Hematopoietic multipotent progenitor cell treated with erythropoietin and hydrocortisone succinate and interleukin-3 and kit ligand, for 6 days (in vitro differentiated cells): ENCODE results near the gene SKIC8.

Experiments used
- DNase-seq: peaks from one replicate; pipeline ENCODE4 v3.0.0-alpha.2; 2015

The SKIC8 gene

GRCh38 chr15:78299101-78299930 lies at the start of gene SKIC8:
Gene SKIC8, minus strand, starts transcription at chr15:78299609. Its CDS starts 3,923 bp downstream, at chr15:78295686.
- DNase-seq = peak; percentile 98

GRCh38 chr15:78347586-78348543 lies 48.5 kb upstream of the SKIC8 start:
- no peak for DNase-seq

GRCh38 chr15:78345396-78346125 lies 46.2 kb upstream of the SKIC8 start:
- no peak for DNase-seq

DNA sequence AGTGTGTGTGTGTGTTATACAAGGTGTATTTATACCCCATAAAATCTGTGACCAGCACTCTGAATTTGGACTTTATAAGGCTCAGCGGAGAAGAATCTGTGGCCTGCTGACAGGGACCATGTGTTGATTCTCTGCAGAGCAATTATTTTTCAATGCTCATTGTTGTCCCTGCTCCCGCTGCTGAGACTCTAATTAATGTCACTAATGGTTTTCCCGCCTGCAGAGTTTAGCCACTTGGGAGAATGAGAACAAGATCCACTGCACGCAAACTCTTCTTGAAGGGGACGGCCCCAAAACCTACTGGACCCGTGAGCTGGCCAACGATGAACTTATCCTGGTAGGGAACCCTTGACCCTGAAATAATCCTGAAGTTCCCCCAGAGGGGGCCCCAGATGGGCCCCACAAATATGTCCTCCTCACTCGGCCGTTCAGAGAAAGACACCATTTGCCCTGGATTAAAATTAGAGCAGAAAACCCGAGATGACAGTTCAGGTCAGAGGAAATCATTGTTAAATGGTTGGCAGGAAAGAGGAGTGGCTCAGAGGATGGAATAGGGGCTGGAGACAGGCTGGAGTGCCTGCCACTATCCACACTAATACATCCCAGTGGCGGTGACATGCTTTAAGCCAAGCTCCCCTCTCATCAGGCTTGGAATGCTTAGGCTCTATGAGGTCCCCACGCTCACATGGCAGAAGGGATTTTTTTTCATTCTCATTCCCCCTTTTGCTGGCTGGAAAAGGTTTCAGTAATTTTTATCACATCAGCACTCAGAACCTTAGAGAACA lies 44.1 kb upstream of the SKIC8 start:
- no peak for DNase-seq

DNA sequence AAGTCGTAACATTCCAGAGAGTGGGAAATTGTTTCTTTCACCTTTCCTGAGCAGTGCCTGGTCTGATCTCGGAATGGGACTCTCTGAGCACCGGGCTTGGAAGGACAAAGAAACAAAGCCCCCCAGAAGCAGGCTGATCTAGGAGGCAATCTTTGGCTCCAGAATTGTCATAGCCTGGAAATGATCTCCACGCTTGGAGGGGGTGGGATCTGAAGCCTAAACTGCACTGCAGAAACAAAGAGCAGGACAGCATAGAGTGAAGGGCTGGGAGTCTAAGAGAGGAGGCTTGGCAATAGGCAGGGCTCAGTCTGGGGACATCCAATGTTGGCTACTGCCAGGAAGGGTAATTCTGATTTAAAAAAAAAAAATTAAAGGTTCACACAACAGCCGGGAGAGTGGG lies 42.6 kb upstream of the SKIC8 start:
- DNase-seq = no peak

- peak; percentile 14 for DNase-seq
Measured at GRCh38 chr15:78341057-78341987, 41.9 kb upstream of the SKIC8 start.

- peak; percentile 9 for DNase-seq
Measured at GRCh38 chr15:78340231-78341056, 41.0 kb upstream of the SKIC8 start, which contains the start of gene CRABP1. Gene CRABP1, plus strand, starts transcription at chr15:78340353. Its CDS starts 76 bp downstream, at chr15:78340429.

DNA sequence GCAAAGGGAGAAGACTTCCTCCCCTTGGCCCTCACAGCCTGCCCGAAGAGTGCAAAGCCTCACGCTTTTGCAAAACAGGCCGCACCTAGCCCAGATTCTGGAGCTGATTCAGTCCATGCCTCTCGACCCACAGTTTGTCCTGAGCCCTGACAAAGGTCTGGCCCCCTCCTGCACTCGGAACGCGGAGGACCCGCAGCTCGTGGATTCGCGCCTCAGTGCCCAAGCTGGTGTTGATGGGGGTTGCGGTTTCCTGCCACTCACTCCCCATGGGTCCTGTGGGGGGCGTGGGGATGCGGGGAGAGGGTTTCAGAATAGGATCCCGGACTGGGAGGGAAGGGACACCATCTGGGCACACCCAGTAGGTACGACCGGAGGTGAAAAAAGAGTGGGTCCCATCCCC lies 40.1 kb upstream of the SKIC8 start:
- no peak for DNase-seq

GRCh38 chr15:78338781-78339180 lies 39.4 kb upstream of the SKIC8 start:
- no peak for DNase-seq

DNA sequence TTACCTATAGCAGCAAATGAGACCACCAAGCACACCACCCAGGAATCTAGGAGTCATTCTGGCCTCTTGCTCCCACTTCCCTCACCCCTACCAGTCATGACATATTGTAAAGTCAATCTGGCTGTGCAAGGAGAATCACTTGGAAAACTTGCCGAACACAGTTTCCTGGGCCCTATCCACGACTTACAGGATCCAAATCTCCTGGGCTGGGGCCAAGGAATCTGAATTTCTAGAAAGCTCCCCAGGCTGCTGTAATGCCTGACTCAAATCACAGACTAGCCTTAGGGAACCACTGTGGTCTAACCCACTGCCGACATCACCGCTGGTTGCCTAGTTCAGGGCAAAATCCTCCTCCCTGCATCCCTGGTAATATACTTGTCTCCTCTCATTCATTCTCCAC lies 36.6 kb upstream of the SKIC8 start:
- DNase-seq = no peak

DNA sequence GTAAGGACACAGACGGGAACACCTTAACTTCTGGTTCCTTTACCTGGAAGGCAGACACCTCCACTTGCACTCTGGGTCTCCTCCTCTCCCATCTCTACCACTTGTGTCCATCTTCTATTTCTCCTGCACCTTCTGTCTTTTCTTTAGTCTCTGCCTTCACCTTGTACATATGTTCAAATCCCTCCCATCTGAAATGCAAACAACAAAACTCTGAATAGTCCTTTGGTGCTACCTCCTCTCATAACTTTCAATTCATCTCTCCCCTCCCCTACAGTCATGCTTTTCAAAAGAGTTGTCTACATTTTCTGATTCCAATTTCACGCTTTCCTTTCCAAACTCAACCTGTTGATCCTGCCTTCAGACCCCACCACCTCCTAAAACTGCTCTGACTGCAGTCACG lies 35.4 kb upstream of the SKIC8 start:
- no peak for DNase-seq

DNA sequence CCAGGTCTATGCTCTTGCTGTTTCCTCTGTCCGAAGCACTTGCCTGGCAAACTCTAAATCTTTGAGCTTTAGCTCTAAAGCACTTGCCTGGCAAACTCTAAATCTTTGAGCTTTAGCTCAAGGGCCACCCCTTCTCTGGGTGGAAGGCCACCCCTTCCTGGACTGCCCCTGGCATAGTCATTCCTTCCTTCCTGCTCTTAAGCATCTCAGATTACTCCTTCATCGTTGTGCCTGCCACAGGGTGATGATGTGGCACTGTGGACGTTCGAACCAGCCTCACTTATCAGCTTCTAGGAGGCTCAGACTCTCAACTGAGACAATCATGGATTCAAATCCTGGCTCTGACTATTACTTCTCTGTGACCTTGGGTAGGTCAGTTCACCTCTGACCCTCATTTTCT lies 30.2 kb upstream of the SKIC8 start:
- no peak for DNase-seq

GRCh38 chr15:78327466-78327865 lies 28.1 kb upstream of the SKIC8 start:
- no peak for DNase-seq

DNA sequence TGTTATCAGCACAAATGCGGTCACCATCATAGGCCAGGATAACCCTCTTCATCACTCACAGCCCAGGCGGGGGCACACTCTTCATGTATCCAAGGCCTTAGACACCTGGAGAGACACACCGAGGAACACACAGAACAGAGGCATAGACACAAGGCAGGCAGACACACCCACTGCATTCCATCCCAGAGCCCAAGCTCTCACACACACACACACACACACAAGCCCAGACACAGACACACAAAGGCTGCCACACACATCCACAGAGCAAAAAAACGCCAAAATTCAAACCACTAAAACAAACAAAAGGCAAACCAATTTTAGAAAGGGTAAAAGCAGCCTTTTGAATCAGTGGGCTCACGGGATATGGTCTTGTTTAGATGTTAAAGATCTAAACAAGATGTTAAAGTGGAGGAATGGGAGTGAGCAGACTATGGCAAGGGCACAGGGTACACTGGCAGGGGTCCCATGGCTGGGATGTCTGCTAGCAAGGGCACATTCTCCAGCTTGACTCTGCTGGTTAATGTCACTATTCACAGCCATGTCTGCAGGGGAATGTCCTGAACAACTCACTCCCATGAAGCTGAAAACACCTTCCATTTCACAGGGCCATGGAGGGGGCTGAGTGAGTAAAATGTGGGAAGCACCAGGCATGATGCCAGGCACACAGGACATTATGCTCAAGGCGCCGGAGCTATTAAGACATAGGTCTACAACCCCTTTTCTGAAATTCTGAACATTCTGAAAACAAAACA lies 25.9 kb upstream of the SKIC8 start:
- DNase-seq = no peak

DNA sequence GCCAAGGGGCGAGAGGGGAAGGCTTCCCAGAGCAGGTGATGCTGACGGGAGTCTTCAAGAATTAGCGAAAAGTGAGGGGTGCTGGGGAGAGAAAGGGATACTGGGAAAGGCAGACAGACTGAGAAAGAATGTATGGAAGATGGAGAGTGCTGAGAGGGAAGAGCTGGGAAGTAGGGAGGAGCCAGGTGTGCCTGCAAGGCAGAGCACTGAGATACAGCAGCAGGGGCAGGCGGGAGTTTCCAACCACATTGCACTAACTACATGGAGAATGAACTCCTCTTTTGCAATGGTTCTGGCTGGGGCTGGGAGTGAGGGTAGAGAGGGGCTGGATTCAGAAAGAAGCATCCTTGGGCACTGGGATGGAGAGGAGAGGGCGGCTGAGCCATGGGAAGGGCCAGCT lies 24.7 kb upstream of the SKIC8 start:
- DNase-seq = no peak

GRCh38 chr15:78323693-78324092 lies 24.3 kb upstream of the SKIC8 start:
- no peak for DNase-seq

DNA sequence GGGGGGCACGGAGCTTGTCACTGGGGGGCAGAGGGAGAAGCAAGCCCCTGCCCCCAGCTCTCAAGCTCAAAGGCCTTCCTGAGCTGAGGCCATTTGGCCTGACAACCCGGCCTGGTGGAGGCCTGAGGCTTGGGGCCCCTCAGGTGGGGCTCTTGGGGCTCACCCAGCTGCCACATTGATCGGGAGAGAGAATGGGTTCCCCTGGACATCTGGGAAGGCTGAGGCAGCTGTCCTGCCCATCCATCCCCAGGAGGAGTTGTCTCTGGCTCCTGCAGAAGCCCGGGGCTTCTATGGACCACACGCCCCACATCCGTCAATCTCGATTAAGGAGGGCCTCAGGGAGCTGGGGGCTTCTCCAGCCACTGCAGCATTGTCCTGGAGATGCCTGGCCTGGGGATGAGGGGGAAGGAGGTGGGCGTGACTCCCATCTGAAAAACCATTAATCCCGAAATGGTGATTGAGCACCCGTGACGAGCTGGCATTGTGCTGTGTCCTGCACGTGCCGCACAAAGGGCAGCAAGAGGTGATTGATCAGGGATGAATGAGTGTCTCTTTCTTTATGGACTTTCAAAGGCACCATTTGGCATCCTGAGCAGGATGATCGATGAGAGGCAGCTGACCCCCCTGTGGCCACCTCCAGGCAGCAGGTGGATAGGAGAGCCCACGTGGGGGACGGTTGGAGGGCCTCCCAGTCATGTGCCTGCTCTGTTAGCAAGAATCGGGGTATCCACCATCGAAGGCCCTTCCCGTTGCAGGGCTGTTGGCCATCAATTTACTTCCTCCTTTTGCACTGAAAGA lies 23.5 kb upstream of the SKIC8 start:
- DNase-seq = no peak

- no peak for DNase-seq
Measured at GRCh38 chr15:78322243-78322642, 22.8 kb upstream of the SKIC8 start.
